HTR-8/SVneo (cell line): ENCODE data around the gene VRTN.
"Not testable (repeated sequence)": the region's sequence is repeated elsewhere in the genome, so short reads cannot be mapped to it uniquely, and the experiment has no call there.

ENCODE experiments used
- DNase-seq: peaks from one replicate; pipeline ENCODE4 v3.0.0; 2011; ENCODE audit warnings: low spot score, mixed read lengths; ENCODE audit not compliant: insufficient read length
- FAIRE-seq: peaks from 2 replicates; lab custom pipeline; 2011; peaks lifted over from hg19 to GRCh38; lab: Jason Lieb, UNC

The VRTN gene, protein sequence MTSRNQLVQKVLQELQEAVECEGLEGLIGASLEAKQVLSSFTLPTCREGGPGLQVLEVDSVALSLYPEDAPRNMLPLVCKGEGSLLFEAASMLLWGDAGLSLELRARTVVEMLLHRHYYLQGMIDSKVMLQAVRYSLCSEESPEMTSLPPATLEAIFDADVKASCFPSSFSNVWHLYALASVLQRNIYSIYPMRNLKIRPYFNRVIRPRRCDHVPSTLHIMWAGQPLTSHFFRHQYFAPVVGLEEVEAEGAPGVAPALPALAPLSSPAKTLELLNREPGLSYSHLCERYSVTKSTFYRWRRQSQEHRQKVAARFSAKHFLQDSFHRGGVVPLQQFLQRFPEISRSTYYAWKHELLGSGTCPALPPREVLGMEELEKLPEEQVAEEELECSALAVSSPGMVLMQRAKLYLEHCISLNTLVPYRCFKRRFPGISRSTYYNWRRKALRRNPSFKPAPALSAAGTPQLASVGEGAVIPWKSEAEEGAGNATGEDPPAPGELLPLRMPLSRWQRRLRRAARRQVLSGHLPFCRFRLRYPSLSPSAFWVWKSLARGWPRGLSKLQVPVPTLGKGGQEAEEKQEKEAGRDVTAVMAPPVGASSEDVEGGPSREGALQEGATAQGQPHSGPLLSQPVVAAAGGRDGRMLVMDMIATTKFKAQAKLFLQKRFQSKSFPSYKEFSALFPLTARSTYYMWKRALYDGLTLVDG

DNA sequence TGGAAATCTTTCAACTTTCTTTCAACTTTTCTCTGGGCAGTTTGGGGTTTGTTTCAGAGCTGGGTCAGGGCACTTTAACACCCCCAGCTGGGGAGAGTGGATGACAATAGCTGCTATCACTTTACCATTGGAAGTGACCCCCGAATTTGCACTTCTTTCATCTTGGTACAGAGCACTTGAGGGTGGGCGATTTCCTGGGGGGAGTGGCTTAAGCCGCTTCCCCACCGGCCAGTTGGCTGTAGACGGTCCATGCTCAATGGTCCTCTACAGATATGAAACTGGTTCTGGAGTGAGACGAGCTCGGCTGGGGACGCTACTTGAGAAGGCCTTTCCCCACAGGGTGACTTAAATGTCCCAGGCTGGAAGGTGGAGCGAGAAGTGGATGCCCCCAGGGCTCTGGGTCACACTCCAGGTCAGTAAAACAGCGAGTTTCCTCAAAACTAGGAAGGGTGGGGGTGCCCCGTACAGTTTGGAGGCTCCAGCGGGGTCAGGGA is at the start of gene VRTN:
Gene VRTN (plus strand): TSS at position 231 of the 494 bp plus-strand sequence. CDS start 8,313 bp downstream, outside the sequence.
- no peak for DNase-seq
- peak; percentile 42 for FAIRE-seq

DNA sequence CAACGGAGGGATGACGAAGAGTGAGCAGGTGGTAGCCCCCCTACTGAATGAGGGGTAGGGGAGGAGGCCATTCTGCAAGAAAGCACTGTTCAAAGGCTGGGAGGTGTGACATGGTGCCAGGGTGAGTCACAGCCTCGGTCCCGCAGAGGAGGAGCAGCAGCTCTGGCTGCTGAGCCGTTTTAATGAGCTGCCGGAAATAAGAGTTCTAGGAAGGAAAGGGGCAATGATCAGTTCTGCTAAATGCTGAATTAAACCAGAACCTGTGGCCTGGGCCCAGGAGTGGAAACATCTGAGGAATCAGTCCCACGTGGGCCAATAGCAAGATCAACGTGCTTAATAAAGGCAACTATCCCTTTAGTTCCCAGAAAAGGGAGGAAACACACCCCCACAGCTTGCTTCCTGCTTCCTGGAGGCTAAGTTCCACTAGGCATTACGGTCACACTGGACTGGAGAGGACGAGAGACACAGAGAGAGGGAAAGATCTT is 49.2 kb upstream of the VRTN start:
- FAIRE-seq (no peak), DNase-seq (no peak)

DNA sequence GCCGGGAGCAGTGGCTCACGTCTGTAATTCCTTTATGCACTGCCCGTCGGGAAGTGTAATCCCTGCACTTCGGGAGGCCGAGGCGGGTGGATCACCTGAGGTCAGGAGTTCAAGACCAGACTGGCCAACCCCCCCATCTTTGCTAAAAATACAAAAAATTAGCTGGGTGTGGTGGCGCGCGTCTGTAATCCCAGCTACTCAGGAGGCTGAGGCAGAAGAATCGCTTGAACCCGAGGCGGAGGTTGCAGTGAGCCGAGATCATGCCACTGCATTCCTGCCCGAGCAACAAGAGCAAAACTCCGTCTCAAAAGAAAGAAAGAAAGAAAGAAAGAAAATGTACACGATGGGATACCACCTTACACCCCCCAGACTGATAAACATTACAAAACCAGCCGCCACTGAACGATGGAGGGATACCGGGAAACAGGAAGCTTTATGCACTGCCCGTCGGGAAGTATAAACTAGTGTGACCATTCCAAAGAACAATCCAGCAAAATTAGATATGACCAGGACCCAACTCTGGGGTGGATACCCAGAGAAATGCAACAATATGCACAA is 46.6 kb upstream of the VRTN start:
- DNase-seq (no peak), FAIRE-seq (no peak)

DNA sequence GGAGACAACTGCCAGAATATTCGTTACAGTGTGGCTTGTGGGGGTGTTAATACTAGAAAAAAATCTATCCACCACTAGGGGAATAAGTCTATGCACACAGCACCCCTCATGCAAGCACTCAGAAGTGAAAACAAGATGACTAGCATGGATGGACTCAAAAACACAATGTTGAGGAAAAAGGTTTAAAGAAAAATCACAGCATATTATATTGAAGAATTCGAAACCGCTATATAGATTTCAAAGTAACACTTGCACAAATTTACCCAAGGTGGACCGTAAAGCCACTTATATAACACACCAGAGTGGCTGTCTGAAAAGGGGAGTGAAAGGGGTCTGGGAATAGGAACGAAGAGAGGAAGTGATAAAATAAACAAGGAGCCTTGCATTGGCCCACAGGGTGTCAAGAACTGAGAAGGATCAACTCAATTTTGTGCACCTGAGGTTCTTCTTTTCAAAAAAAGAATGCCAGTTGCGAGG is 46.1 kb upstream of the VRTN start:
- peak; percentile 87 for DNase-seq
- FAIRE-seq: peak; percentile 63

DNA sequence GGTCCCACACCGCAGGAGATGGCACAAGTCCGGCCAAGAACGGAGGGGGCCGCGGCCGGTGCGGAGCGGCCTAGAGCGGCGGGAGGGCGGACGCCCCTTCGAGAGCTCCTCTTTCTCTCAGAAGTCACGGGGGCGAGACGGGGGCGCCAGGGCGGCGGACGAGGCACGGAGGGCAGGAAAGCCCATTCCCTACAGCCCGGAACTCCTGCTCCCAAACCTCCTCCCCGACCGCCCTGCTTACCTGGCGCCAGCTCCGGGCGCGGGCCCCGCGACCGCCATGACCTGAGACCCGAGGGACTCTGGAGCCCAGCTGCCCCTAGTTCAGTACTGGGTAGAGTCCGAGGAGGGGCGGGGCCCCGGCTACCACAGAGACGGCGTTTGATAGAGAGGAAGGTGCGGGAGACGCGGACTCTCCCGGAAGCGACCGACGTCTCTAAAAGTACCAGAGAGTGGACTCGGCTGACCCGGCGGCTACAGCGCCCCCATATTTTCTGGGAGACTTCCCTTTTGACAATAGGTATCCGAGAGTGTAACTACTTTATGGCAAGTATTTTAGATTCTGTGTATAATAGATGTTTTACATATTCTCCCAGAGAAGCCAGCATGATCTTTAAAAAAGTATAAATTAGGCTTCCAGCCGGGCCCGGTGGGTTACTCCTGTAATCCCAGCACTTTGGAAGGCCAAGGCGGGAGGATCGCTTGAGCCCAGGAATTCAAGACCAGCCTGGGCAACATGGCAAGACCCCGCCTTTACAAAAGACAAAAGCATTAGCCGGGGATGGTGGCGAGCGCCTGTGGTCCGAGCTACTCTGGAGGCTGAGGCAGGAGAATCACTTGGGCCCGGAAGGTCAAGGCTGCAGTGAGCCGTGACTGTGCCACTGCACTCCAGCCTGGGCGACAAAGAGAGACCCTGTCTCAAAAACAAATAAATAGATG is 45.4 kb upstream of the VRTN start, which contains the start of gene ABCD4:
Gene ABCD4 (minus strand): TSS at position 301 of the 936 bp plus-strand sequence. CDS start 22 bp downstream, at position 279.
- FAIRE-seq (peak; percentile 80), DNase-seq (peak; percentile 99)

DNA sequence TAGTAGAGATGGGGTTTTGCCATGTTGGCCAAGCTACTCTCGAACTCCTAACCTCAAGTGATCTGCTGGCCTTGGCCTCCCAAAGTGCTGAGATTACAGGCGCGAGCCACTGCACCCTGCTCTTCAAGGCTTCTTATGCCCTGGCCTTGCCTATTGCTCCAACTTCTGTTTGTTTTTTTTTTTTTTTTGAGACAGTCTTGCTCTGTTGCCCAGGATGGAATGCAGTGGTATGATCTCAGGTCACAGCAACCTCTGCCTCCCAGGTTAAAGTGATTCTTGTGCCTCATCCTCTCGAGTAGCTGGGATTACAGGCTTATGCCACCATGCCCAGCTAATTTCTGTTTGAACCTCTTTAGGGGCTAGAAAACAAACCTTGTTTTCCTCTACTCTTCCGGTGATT is 39.6 kb upstream of the VRTN start:
- DNase-seq (no peak), FAIRE-seq (peak; percentile 9)

DNA sequence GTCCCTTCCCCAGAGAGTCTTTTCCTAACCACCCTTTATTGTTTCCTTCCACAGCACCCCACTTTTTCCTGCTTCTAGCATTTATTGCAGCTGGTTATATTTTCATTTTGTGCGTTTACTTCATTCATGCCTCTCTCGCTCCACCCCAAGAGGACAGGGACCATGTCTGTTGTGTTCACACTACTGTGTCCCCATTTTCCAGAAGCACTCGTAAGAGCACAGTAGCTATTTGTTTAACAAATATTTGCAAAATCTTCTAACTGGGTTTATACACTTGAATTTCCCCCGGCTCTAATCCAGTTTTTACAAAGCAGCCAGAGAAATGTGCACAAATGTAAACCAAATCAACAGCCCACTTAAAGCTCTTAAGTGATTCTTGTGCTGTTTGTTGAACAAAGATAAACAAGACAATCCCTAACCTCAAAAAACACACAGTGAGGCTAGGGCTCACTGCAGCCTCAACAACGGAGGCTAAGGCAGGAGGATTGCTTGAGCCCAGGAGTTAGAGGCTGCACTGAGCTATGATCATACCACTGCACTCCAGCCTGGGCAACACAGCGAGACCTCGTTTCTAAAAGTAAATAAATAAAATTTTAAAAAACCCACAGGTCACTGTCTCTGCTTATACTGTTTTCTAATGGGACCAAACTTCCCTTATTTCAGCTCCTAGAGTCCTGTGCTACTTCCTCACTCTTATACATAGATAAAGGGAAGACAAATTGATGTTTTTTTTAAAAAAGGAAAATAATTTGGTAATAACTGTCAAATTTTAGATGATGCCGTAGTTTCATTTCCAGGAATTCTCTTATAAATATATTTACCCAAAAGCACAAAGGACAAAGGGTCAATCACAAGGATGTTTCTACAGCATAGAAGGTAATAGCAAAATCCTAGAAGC is 38.9 kb upstream of the VRTN start:
- DNase-seq (no peak), FAIRE-seq (peak; percentile 81)

DNA sequence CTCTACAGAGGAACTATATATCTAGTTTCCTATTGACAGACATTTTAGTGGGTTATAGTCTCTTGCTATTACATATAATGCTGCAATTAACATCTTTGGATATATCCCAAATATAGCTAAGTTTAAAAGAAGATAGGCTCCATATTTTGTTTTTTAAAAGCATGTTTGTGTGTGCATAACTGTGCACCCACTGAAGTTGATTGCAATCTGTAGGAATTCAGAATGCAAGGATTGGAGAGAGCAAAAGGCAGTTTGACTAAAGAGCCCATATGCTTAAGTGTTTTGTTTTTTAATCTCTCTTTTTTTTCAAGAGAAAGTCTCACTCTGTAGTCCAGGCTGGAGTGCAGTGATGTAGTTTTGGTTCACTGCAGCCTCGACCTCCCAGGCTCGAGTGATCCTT is 36.1 kb upstream of the VRTN start:
- DNase-seq (no peak), FAIRE-seq (no peak)

DNA sequence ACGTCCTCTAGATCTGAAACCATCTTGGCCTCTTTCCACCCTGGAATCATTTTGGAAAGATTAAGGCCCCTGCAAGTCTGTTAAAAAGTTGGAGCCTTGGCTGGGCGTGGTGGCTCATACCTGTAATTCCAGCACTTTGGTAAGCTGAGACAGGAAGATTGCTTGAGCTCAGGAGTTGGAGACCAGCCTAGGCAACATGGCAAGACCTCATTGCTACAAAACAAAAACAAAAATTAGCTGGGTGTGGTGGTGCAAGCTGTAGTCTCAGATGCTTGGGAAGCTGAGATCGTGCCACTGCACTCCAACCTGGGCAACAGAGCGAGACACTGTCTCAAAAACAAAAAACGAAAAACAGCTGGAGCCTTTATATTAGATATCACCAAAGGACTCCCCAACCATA is 34.7 kb upstream of the VRTN start:
- FAIRE-seq (no peak), DNase-seq (no peak)

DNA sequence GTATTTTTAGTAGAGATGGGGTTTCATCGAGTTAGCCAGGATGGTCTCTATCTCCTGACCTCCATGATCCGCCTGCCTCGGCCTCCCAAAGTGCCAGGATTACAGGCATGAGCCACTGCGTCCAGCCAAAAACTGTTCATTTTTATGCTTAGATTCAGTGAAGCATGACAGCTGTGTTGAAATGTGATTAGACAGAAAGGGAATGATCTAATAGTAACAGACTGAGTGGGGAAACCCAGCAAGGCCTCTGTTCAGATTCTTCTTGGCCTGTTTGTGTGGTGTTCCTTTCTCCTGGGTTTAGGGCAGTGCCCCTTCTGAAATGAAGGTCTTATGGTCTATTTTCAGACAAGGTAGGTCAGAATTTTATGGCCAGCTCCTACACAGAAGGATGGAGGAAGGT is 33.7 kb upstream of the VRTN start:
- DNase-seq (no peak), FAIRE-seq (no peak)

DNA sequence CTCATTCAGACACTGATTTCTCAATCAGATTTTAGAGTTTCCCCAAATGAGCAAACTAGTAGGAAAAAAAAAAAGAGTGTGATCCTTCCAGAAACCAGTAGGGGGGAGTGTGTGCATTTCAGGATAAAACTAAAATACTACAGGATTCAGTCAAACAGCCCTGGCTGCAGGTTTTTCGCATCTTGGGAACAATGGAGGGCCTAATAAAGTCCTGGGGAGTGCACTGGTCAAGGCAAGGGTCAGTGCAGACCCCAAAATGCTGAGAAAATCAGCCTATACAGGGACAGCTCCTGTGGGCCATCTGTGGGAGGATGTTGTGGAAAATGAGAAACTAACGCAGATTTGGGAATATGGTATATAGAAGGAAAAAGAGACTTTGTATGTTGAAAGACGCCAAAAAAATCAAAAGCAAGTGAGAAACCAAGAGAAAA is 23.3 kb upstream of the VRTN start:
- peak; percentile 87 for DNase-seq
- no peak for FAIRE-seq

DNA sequence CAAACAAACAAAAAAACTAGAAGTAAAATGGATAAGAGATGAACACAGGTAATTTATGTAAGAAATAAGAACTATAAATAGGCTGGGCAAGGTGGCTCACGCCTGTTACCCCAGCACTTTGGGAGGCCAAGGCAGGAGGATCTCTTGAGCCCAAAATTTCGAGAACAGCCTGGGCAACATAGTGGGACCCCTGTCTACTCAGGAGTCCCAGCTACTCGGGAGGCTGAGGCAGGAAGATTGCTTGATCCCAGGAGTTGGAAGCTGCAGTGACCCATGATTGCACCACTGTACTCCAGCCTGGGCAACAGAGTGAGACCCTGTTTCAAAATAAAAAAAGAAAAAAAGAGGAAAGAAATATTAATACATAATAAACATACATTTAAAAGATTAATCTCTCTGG is 22.8 kb upstream of the VRTN start:
- no peak for FAIRE-seq

DNA sequence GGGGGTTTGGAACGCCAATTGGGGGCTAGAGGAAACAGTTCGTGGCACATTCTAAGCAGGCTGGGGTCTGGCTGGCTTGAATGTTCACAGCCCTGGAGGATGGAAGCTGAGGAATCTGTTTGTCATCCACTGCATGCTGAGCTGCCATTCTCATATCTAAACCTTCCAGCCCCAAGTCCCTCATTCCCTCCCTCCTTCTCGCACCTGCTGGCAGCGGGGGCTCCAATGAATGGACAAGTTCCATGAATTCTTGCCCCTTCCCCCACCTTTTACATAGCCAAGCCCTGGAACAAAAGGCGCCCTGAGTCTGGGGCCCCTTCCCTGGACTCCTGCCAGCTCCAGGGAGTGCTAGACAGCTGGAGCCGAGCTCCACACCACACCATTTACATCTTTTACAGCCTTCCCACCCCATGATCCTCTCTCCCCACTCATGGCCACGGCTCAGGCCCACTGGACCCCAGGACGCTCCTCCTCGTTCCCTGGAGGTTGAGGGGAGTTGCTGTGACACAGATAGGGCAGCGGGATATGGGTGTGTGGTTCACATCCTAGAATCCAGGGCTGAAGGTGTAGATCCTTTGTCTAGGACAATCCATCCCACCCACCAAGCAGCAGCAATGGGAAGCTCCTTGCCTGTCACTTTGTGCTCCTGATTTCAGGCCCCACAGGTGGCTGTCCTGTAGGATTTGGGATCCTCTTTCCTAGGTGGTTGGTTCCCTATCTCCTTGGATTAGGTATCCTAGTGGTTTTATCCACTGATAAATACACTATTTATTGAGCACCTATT is 21.7 kb upstream of the VRTN start:
- DNase-seq (no peak), FAIRE-seq (no peak)

More for the DNA sequence above, 22.8 kb upstream of the VRTN start:
- no peak for DNase-seq

DNA sequence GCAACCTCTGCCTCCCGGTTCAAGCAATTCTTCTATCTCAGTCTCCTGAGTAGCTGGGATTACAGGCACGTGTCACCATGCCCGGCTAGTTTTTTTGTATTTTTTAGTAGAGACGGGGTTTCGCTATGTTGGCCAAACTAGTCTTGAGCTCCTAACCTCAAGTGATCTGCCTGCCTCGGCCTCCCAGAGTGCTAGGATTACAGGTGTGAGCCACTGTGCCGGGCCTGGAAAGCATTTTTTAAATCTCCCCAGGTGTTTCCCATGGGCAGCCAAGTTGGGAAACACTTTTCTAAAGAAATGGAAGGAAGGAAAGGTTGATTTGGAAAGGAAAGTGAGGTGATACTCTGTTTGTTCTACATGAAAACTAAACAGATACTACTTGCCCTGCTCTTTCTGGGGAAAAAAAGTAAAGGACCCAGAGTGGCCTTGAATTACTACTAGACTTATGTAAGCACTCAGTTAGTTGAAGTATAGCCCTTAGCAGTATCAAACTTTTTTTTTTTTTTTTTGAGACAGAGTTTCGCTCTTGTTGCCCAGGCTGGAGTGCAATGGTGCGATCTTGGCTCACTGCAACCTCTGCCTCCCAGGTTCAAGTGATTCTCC is 18.2 kb upstream of the VRTN start:
- FAIRE-seq, DNase-seq: not testable (repeated sequence)

DNA sequence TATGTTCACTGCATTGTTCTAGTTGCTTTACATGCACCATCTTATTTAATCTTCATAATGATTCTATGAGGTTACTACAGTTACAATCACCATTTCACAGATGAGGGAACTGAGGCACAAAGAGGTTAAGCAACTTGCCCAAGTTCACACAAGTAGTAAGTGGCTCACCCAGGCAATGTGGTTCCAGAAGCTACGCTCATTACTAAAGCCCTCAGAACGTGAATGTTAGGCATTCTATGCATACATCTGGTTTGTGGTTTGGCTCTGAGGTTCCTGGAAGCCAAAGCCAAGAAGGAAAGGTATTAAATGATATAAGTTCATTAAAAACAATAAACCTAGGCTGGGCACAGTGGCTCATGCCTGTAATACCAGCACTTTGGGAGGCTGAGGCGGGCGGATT is 14.4 kb upstream of the VRTN start:
- no peak for FAIRE-seq
- no peak for DNase-seq

DNA sequence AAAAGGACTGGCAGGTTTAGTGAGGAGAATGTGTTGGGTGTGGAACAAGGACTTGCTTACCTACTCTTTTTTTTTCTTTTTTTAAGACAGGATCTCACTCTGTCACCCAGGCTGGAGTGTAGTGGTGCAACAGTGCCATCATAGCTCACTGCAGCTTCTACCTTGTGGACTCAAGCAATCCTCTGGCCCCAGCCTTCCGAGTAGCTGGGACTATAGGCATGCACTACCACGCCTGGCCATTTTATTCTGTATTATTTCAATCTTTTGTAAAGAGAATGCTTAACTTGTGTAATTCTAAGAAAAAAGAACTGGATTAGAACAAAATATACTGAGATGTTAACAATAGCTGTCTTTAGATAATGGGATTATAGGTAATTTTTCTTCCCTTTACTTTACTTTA is 1.9 kb upstream of the VRTN start:
- no peak for FAIRE-seq

DNA sequence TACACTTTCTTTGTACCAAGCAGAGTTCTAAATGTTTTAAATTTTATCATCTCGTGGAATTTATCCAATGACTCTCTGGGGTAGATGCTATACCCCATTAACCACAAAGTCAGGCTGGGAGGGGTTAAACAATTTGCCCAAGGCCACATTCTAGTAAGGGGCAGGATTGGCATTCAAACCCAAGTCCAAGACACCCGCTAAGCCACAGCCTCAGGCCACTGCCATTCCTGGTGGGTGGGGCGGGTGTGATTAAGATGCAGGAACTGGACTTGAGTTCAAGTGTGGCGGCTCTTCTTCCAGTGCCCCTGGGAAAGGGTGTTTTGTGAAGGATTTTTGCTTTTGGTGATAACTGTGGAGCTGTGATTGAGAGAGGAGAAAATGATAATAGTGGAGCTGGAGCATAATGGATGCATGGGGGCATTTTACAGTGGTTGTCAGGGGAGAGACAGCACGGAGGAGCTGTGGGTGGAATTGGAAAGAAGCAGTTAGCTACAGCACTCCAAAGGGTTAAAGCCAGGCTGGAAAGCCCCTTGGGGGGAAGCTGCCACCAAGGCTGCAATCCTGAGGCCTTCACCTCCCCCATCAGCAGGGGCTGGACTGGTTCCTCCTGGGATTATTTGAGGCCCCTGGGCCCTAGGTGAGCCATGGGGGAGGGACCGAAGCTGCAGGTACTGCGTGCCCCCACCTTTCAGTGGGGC is 1.0 kb upstream of the VRTN start:
- peak; percentile 64 for FAIRE-seq

More for the DNA sequence above, 1.9 kb upstream of the VRTN start:
- no peak for DNase-seq

More for the DNA sequence above, 1.0 kb upstream of the VRTN start:
- no peak for DNase-seq
